HEK293T (cell line): Measurements from ENCODE around the gene MAPK8IP1.

Experiments
- BHLHE40 ChIP-seq: fragments of 450-650 bp; IDR thresholded peaks from 2 replicates; pipeline ENCODE4 v1.6.1; 2016; ENCODE audit warnings: mild to moderate bottlenecking, moderate library complexity, borderline replicate concordance
- FOXM1 ChIP-seq: fragments of 450-650 bp; IDR thresholded peaks from 2 replicates; pipeline ENCODE4 v1.6.1; 2017; ENCODE audit warnings: mild to moderate bottlenecking, borderline replicate concordance
- SP1 ChIP-seq: fragments of 450-650 bp; IDR thresholded peaks from 2 replicates; pipeline ENCODE4 v1.6.1; 2017
- TARDBP ChIP-seq: fragments of 450-650 bp; IDR thresholded peaks from 2 replicates; pipeline ENCODE4 v1.6.1; 2016

DNA sequence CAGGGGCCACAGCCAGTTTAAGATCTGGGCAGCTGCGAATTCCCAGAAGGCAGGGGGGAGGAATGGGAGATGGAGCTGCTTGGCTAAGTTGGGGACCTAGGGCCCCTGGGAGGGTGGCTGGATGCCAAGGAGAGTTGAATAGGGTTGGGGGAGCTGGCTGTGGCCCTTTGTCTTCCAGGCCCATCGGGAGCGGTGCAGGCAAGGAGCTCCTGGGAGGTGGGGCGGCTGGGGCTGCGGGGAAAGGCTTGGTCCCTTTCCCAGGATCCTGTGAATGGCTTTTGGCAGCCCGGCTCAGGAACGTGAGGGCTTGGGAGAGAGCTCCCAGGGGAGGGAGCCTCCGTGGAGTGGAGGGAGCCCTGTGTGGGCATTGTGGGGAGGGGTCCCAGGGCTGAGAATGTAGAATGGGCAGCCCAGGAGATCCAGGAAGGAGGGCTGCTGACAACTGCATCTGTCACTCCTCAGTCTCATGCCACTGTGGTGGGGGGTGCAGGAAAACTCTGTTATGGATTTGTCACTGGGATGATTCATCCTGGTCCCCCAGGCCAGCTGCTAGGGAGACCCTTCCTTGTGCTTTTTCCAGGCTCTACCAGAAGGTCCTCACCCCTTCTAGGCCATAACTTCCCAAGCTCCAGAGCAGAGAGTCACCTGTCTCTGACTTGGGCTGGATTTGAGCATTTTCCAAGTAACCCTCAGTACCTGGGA lies 15.6 kb downstream of the MAPK8IP1 start:
- TF ChIP-seq SP1 (no peak), TARDBP (no peak), BHLHE40 (no peak), FOXM1 (no peak)
